GM19025 (cell line): ENCODE data around the gene ATP13A3.
"Not testable (repeated sequence)": the region's sequence is repeated elsewhere in the genome, so short reads cannot be mapped to it uniquely, and the experiment has no call there.

Experiments used
- ATAC-seq: cut with Tn5 transposase; IDR thresholded peaks from one replicate; pipeline ENCODE4 v1.9.1; 2021; ENCODE audit warnings: mild to moderate bottlenecking, low read depth, moderate library complexity; ENCODE audit not compliant: unreplicated experiment

Gene ATP13A3

GRCh38 chr3:194503081-194503531 is 16.3 kb upstream of the ATP13A3 start:
- no peak for ATAC-seq

- no peak for ATAC-seq
Observed at GRCh38 chr3:194500198-194500597, 13.4 kb upstream of the ATP13A3 start.

GRCh38 chr3:194499516-194499915 is 12.7 kb upstream of the ATP13A3 start:
- not testable (repeated sequence) for ATAC-seq

DNA sequence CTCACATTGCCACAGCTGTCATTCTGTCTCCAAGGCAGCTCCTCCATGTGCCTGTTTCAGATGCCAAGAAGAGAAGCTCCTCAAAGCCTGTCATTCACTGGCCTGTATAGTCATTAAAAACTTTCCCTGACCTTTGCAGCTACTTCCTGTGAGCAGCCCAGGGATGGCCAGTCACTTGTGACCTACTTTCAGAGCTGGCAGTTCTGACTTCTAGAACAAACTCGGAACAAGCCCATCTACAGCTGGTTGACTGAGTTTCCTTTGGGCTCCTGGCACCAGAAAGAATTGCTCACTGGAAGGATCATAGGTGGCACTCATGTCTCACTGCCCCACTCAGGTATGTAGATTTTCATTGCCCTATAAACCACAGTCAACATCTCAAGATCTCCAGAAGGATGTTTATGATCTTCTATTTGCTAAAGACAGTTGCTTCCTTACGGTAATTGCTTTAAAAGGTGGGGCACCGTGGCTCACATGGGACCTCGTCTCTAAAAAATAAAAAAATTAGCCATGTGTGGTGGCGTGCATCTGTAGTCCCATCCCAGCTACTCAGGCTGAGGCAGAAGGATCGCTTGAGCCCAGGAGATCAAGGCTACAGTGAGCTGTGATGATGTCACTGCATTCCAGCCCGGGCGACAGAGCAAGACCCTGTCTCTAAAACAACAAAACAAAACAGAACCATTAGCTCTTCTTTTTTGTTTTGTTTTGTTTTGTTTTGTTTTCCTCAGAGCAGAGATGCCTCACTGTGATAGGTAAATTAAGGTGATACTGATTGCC is 11.2 kb upstream of the ATP13A3 start:
- no peak for ATAC-seq

- no peak for ATAC-seq
Observed at GRCh38 chr3:194496217-194496919, 9.6 kb upstream of the ATP13A3 start.

- ATAC-seq: no peak
Observed at GRCh38 chr3:194494951-194495374, 8.2 kb upstream of the ATP13A3 start.

DNA sequence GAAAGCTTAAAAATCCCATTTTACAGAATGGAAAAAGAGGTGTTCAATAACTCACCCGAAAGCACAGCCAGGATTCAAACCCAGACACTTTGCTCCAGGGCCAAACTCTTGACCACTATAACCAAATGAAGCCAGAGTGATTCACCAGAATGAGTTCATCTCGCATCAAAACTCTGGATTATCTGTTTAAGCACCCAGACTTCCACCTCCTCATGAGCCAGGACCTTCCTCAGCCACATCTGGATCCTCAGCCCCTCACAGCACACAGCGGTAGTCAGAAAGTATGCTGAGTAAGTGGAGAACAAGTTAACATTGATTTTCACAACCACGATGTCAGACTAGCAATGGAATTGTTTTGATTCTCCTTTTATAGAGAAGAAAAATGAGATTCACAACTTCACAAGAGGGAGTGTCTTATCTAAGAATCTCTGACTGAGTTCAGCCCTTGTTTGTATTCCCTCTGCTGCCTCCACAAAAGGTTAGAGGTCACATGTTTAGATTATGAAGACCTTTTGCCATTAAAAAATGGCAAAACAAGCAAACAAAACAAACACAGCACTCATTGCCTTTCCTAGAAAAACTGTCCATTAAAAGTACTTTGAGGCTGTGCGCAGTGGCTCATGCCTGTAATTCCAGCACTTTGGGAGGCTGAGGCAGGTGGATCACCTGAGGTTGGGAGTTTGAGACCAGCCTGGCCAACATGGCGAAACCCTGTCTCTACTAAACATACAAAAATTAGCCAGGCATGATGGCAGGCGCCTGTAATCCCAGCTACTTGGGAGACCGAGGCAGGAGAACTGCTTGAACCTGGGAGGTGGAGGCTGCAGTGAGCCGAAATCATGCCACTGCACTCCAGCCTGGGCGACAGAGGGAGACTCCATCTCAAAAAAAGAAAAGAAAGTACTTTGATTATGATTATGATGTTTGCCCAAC is 7.5 kb upstream of the ATP13A3 start:
- not testable (repeated sequence) for ATAC-seq

GRCh38 chr3:194492001-194492400 is 5.2 kb upstream of the ATP13A3 start:
- ATAC-seq: no peak

DNA sequence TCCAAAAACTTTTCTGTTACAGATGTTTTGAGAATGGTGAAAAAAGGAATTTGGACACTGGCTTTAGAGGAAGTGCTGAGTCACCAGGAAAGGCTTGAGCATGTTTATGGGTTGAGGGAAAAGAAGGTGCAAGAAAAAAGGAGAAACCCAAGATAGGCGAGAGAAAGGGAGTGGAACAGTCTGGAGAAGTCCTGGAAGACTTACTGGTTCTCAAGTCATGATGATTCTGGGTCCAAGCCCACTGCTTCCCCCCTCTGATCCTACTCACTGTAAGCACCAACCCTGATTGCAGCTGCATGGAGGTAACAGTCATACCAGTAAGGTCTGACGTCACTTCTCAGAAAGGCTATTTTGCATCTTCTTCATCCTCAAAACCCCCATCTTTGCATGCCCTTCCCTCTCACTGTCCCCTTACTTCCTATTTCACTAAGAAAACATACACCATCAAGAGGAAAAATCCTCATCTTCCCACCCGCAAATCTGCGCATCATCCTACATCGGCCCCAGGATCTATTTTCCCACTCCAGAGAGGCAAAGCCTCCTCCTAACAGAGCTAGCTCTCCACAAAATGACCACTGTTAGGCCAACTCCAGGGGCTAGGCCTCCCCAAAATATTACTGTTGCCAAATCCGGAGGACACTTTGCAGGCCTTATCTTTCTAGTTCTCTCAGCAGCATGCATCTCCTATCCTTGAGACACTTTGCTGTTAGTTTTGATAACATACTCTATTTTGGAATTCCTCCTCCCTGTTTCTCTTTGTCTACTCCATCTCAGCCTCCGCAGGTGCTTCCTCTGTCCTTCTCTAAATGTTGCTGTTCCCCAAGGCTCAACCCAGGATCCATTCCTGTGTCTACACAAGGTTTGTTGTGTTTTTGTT is 3.2 kb upstream of the ATP13A3 start:
- ATAC-seq: peak; percentile 37

DNA sequence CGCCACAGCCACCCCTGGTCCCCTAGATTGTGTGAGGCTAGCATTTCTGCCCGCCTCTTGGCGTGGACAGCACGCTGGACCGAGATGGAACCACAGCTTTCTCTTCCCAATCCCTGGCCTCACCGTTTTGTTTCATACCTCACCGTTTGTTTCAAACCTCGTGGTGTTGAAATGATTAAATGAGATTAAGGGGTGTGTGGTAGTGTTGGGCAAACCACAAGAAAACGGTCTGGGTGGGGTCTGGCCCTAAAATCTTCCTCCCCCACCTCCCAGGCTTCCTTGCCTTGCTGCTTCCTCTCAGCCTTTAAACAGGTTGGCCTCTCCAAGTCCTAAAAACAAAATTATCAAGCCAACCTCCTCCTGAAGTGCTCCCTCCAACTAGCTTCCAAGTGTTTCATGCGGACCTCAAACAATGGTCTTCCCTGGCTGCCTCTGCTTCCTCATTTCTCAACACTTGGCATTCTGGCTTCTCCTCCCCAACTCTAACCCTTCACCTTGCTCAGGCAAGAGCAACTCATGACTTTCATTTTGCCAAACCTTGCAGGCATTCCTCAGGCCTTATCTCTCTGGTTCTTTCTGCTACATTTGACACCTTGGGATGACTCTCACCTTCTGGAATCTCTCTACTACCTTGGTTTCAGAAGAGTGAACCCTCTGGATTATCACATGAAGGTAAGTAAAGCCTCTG is 1.4 kb upstream of the ATP13A3 start:
- ATAC-seq: no peak

DNA sequence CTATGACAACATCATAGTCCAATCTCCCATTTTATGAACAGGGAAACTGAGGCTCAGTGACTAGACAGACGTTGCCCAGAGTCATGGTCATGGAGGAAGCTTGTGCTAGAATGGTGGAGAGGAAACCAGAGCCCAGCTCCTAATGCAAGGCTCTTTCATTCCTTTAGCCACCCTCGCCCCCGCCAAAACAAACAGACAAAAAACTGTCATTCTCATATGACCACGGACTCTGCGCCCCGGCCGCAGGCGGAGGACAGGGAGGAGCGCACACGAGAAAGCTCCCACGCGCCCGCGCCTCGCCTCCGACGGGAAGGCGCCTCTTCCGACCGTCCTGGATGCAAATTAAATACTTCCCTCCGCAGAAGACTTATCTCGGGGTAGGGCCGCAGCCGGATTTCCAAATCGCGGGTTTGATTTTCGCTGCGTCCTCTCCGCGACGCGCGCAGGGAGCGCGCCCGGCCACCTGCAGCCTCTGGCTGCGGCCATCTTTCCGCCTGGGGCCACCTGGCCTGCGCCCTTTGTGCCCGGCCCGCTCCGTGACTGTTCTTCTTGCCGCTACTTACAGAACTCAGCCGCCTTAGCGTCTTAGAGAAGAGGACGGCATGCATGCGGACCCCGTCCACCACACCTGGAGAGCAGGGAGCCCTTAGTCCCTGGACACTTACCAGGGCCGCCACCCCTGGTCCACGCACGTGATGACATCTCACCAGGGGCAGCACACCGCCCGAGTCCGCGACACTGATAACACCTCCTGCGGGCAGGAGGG is 670 bp upstream of the ATP13A3 start:
- peak; percentile 13 for ATAC-seq

DNA sequence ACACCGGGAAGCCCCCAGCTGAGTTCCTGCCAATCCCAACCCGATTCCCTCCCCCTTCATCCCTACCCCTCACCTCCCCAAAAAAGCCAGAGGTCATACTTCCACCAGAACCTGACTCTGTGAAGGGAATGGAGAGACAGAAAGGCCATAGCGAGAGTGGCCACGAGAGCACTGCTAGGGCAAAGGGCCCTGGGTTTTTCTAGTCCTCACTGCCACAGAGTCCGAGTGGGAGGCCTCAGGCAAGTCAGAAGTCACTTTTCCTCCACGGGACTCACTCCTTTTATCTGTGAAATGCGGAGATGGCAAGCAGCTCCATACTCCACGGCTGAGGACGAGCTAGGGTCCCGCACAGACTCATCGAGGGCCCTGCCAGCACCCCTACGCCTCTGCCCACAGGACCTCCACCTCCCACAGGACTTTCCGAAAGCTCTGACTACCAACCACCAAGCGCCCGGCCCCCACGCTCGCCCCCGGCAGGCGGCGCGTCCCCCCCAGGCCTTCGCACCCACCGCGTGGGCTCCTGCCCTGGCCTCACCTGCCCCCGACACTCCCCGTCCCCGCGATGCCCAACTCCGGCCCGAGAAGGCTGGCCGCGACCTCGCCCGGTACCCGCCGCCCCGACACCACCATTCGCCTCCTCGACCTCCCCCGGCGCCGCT is 792 bp downstream of the ATP13A3 start:
- peak; percentile 2 for ATAC-seq

GRCh38 chr3:194485468-194485880 is 1.3 kb downstream of the ATP13A3 start:
- no peak for ATAC-seq

DNA sequence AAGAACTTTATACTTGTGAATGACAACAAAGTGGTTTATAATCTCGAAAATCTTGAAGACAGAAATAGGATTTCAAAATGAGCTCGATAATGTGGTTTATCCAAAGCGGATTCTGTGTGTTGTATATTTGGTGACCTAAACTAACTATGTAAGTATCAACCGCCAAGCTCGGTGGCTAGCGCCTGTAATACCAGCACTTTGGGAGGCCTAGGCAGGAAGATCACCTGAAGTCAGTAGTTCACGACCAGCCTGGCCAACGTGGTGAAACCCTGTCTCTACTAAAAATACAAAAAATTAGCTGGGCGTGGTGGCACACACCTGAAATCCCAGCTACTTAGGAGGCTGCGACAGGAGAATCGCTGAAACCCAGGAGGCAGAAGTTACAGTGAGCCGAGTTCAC is 2.2 kb downstream of the ATP13A3 start:
- no peak for ATAC-seq

DNA sequence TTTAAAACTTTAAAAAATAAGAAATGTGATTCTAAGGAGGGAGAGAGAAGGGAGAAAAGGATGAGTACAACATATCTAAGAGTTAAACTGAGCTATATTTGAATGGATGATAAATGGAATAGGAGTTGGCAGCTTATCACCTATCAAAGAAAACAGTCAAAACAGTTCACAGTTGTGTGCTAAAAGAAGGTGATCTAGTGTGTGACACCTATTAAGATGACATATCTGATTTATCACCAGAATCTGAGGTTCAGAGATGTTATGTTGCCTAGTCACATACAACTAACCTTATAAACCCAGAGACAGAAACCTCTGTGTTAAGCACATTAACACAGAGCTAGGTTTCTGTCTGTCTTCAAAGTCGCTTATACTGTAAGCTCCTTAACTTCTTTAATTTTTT is 3.0 kb downstream of the ATP13A3 start:
- no peak for ATAC-seq

DNA sequence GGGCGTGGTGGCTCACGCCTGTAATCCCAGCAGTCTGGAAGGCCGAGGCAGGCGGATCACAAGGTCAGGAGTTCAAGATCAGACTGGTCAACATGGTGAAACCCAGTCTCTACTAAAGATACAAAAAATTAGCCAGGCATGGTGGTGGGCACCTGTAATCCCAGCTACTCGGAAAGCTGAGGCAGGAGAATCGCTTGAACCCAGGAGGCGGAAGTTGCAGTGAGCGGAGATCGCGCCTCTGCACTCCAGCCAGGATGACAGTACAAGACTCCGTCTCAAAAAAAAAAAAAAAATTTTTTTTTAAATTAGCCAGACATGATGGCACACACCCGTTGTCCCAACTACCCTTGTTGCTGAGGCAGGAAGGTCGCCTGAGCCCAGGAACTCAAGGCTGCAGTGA is 4.0 kb downstream of the ATP13A3 start:
- ATAC-seq: not testable (repeated sequence)

- ATAC-seq: no peak
Observed at GRCh38 chr3:194482196-194482593, 4.6 kb downstream of the ATP13A3 start.
